Measurements from ENCODE around the gene KLK4. TPM values are rescaled to one million over a fixed set of nuclear protein-coding genes. Genes with fewer than 3 reads are reported as not detected.

KLK4 gene
- total RNA-seq, 1 experiment from 2014 or later, result 0.48 TPM

GRCh38 chr19:50908336-50908735, 2.9 kb downstream of the KLK4 start:
- no peak overlapping the region for H3K18ac ChIP-seq (ENCODE audit: insufficient read length, low read depth, low read length)
- no peak overlapping the region for H3K9ac ChIP-seq (ENCODE audit: extremely low read depth, insufficient read length, low read length)
- no peaks in the 10 kb centered on the region; a peak in 1 of 5 replicates for H3K9me3 Mint-ChIP-seq
- H3K27ac Mint-ChIP-seq, result no peak overlapping the region
- H2BK20ac ChIP-seq (ENCODE audit: low read depth, low read length, poor library complexity, severe bottlenecking), result no peak overlapping the region
- no peak overlapping the region for H4K5ac ChIP-seq (ENCODE audit: insufficient read length, low read depth, low read length)
- peaks cover 18 to 26% of the 10 kb centered on the region in 2 experiments for H3K4me1 Mint-ChIP-seq
- no peak overlapping the region for H2AK5ac ChIP-seq (ENCODE audit: insufficient read length, low read length)
- peak overlapping the region; percentile 46 for H3K4me2 ChIP-seq (ENCODE audit: insufficient read depth, insufficient read length, low read length)
- no peak overlapping the region for H3T11ph ChIP-seq (ENCODE audit: low read length)
- H3K4me1 ChIP-seq (ENCODE audit: insufficient read depth, low read length), result no peaks in the 10 kb centered on the region
- TF ChIP-seq CTCF (conservative IDR thresholded peaks at IDR 0.05), result no peak
- H3K27me3 Mint-ChIP-seq (ENCODE audit: low read depth), result peaks cover 46% of the 10 kb centered on the region
- no peaks in the 10 kb centered on the region for H4K20me1 ChIP-seq (ENCODE audit: control insufficient read depth, insufficient read depth, insufficient read length)
- H3K4me3 Mint-ChIP-seq, result peak overlapping the region in 1 of 2 experiments; percentile 2; a peak in 1 of 5 replicates
- no peak overlapping the region for H3K23ac ChIP-seq (ENCODE audit: insufficient read length, low read depth, low read length)
- DNase-seq, result no peak
- no peak overlapping the region for H2BK120ac ChIP-seq (ENCODE audit: low read depth, low read length, poor library complexity, severe bottlenecking)
- peaks cover 27% of the 10 kb centered on the region; the same call in 1 of the 2 replicates for H3K27me3 ChIP-seq (ENCODE audit: insufficient read depth, low read length)
- H4K8ac ChIP-seq (replicated peaks; ENCODE audit: insufficient read length, low read depth, low read length), result no peak overlapping the region
- no peak overlapping the region for H3K27ac ChIP-seq (ENCODE audit: insufficient read length, low read depth, low read length)
- no peak overlapping the region for H2BK12ac ChIP-seq (ENCODE audit: insufficient read length, low read depth, low read length)
- no peak overlapping the region for H2BK5ac ChIP-seq (ENCODE audit: insufficient read length, low read length)
- no peak overlapping the region for H2BK15ac ChIP-seq (ENCODE audit: low read depth, low read length)
- no peak overlapping the region for H3K14ac ChIP-seq (ENCODE audit: insufficient read depth, low read length)
- peaks cover 7% of the 10 kb centered on the region for H3K23me2 ChIP-seq (ENCODE audit: insufficient read length, low read depth, low read length, poor library complexity, severe bottlenecking)
- no peaks in the 10 kb centered on the region for H3K9me3 ChIP-seq (ENCODE audit: control insufficient read depth, low read depth, low read length)
- WGBS (ENCODE audit: extremely low coverage, insufficient read length, low lambda C conversion rate), result no CpG with 5 or more reads among the region's 25 CpGs
- H2AFZ ChIP-seq (ENCODE audit: low read length), result no peak overlapping the region
- H4K91ac ChIP-seq (ENCODE audit: insufficient read length, low read depth, low read length), result no peak overlapping the region
- H3K79me2 ChIP-seq (ENCODE audit: insufficient read depth, low read length), result no peaks in the 10 kb centered on the region
- no peak overlapping the region for H3K4ac ChIP-seq (ENCODE audit: low read depth, low read length)
- H3K36me3 Mint-ChIP-seq (ENCODE audit: insufficient read depth in 1 of 3, low read depth in 3 of 3), result no peaks in the 10 kb centered on the region
- H3K56ac ChIP-seq (ENCODE audit: insufficient read length, low read depth, low read length), result no peak overlapping the region
- no peaks in the 10 kb centered on the region for H3K79me1 ChIP-seq (ENCODE audit: insufficient read depth, low read depth, low read length, poor library complexity, severe bottlenecking)

All from H9 (cell line).